GM21737 (cell line): Measurements from ENCODE around the gene SPIRE2.
"Not testable (repeated sequence)": the region's sequence is repeated elsewhere in the genome, so short reads cannot be mapped to it uniquely, and the experiment has no call there.

Experiments
- ATAC-seq: cut with Tn5 transposase; IDR thresholded peaks from one replicate; pipeline ENCODE4 v1.9.1; 2021; ENCODE audit warnings: mild to moderate bottlenecking, moderate library complexity; ENCODE audit not compliant: unreplicated experiment

The SPIRE2 gene

GRCh38 chr16:89836484-89836883 is 8.2 kb downstream of the SPIRE2 start:
- ATAC-seq, result not testable (repeated sequence)

GRCh38 chr16:89837014-89837546 is 8.8 kb downstream of the SPIRE2 start:
- ATAC-seq, result no peak

- no peak for ATAC-seq
Observed at GRCh38 chr16:89841275-89841674, 13.0 kb downstream of the SPIRE2 start.

- no peak for ATAC-seq
Observed at GRCh38 chr16:89842471-89843408, 14.5 kb downstream of the SPIRE2 start.

- ATAC-seq, result no peak
Observed at GRCh38 chr16:89843409-89844350, 15.4 kb downstream of the SPIRE2 start.

- ATAC-seq, result no peak
Observed at GRCh38 chr16:89844739-89845339, 16.6 kb downstream of the SPIRE2 start.

- no peak for ATAC-seq
Observed at GRCh38 chr16:89845417-89845816, 17.1 kb downstream of the SPIRE2 start.

GRCh38 chr16:89847051-89847939 is 19.0 kb downstream of the SPIRE2 start:
- ATAC-seq, result no peak

- no peak for ATAC-seq
Observed at GRCh38 chr16:89847940-89848297, 19.6 kb downstream of the SPIRE2 start.

- ATAC-seq, result no peak
Observed at GRCh38 chr16:89848974-89849373, 20.7 kb downstream of the SPIRE2 start.

GRCh38 chr16:89853306-89853993 is 25.2 kb downstream of the SPIRE2 start:
- no peak for ATAC-seq

- no peak for ATAC-seq
Observed at GRCh38 chr16:89855301-89855945, 27.1 kb downstream of the SPIRE2 start.

- no peak for ATAC-seq
Observed at GRCh38 chr16:89855986-89856385, 27.7 kb downstream of the SPIRE2 start.

- no peak for ATAC-seq
Observed at GRCh38 chr16:89858973-89859614, 30.8 kb downstream of the SPIRE2 start.

GRCh38 chr16:89859615-89860007 is 31.3 kb downstream of the SPIRE2 start:
- ATAC-seq, result no peak

GRCh38 chr16:89860747-89861304 is 32.6 kb downstream of the SPIRE2 start:
- no peak for ATAC-seq

- no peak for ATAC-seq
Observed at GRCh38 chr16:89861648-89862047, 33.4 kb downstream of the SPIRE2 start.

GRCh38 chr16:89862732-89863131 is 34.5 kb downstream of the SPIRE2 start:
- ATAC-seq, result no peak
